Measurements from ENCODE around the gene XPC. TPM values are rescaled to one million over a fixed set of nuclear protein-coding genes. Genes with fewer than 3 reads are reported as not detected.

Gene XPC
- total RNA-seq (2021): 31.7 to 34.9 TPM (median 32.6 TPM) in 3 replicates
- Bru-seq, nascent RNA: percentile 83 among the genes with signal in this experiment
- long read RNA-seq, experiment 1, transcript XPC-201 (16 exons, 3,832 nt): major isoform, 211 of 290 reads
- long read RNA-seq, experiment 1, transcript XPC-205 (15 exons, 2,944 nt): minor isoform, 5 of 290 reads
- long read RNA-seq, experiment 1, partial matches to known transcripts: 27 of 290 reads
- long read RNA-seq, experiment 1, other reads (novel, unspliced or antisense): 47 of 290 reads
- long read RNA-seq, experiment 2, transcript XPC-201 (16 exons, 3,832 nt): major isoform, 10 of 44 reads
- long read RNA-seq, experiment 2, partial matches to known transcripts: 20 of 44 reads
- long read RNA-seq, experiment 2, other reads (novel, unspliced or antisense): 13 of 44 reads
- long read RNA-seq, experiment 3, partial matches to known transcripts: 3 of 5 reads
- long read RNA-seq, experiment 3, other reads (novel, unspliced or antisense): 0 of 5 reads

- ChIA-PET POLR2A (interaction anchor here (0.6 to 1.0 kb wide), 3 partner anchors 30 to 1032 kb away, joined by 3 to 5 read pairs (median 4); partner anchors contain the start of genes CHCHD4 and TMEM43), CTCF (interaction anchor here (0.7 to 2.4 kb wide), 12 partner anchors 25 to 423 kb away, joined by 3 to 29 read pairs (median 4); no protein-coding TSS in a partner anchor)
- Mint-ChIP-seq H3K27ac (peak within 1 kb of the TSS; percentile 99), H3K27me3 (ENCODE audit: low read depth) (no peaks in the 10 kb centered on the region), H3K36me3 (peaks cover 26% of the 10 kb centered on the region), H3K4me3 (peak within 1 kb of the TSS; percentile 93), H3K4me1 (peaks cover 29% of the 10 kb centered on the region), H3K9me3 (no peaks in the 10 kb centered on the region)
- DNase-seq (ENCODE audit: low spot score) (peak; percentile 92), ATAC-seq (peak; percentile 99)
- TF ChIP-seq SP1 (CRISPR knock-in tag; conservative IDR thresholded peaks at IDR 0.05) (peak; percentile 89), ZBTB21 (CRISPR knock-in tag; IDR thresholded peaks at IDR 0.05; ENCODE audit: borderline replicate concordance) (no peak), ZNF416 (CRISPR knock-in tag; IDR thresholded peaks at IDR 0.05) (no peak), TP53 (CRISPR knock-in tag; IDR thresholded peaks at IDR 0.05) (no peak), NFYB (CRISPR knock-in tag; conservative IDR thresholded peaks at IDR 0.05; ENCODE audit: low read depth) (no peak), MLX (CRISPR knock-in tag; IDR thresholded peaks at IDR 0.05) (no peak), TCF7 (CRISPR knock-in tag; IDR thresholded peaks at IDR 0.05; ENCODE audit: low read depth) (0 out of 2 replicates have a peak, but pooled peaks have one; percentile 59), USF2 (CRISPR knock-in tag; IDR thresholded peaks at IDR 0.05) (no peak), NR1H2 (CRISPR knock-in tag; IDR thresholded peaks at IDR 0.05) (no peak), FOXP4 (CRISPR knock-in tag; IDR thresholded peaks at IDR 0.05) (peak; percentile 84), FOXK1 (CRISPR knock-in tag; IDR thresholded peaks at IDR 0.05) (peak; percentile 90), NR3C1 (CRISPR knock-in tag; conservative IDR thresholded peaks at IDR 0.05; ENCODE audit: low read depth) (no peak), ZNF317 (CRISPR knock-in tag; IDR thresholded peaks at IDR 0.05; ENCODE audit: borderline replicate concordance, low read depth) (no peak), ZNF396 (CRISPR knock-in tag; IDR thresholded peaks at IDR 0.05; ENCODE audit: borderline replicate concordance) (no peak), ZNF671 (CRISPR knock-in tag; IDR thresholded peaks at IDR 0.05) (no peak), USF1 (CRISPR knock-in tag; IDR thresholded peaks at IDR 0.05) (no peak; the same call in 1 of the 2 replicates), RELA (CRISPR knock-in tag; IDR thresholded peaks at IDR 0.05; ENCODE audit: borderline replicate concordance) (no peak), MXD4 (CRISPR knock-in tag; IDR thresholded peaks at IDR 0.05; ENCODE audit: borderline replicate concordance) (no peak), JAZF1 (CRISPR knock-in tag; IDR thresholded peaks at IDR 0.05) (no peak), PRRX2 (CRISPR knock-in tag; IDR thresholded peaks at IDR 0.05) (no peak), ATF2 (CRISPR knock-in tag; IDR thresholded peaks at IDR 0.05; ENCODE audit: borderline replicate concordance, low read depth) (no peak), E2F5 (CRISPR knock-in tag; IDR thresholded peaks at IDR 0.05) (no peak), FOXJ3 (CRISPR knock-in tag; IDR thresholded peaks at IDR 0.05; ENCODE audit: borderline replicate concordance) (no peak), ZNF121 (CRISPR knock-in tag; IDR thresholded peaks at IDR 0.05) (no peak; the same call in 1 of the 2 replicates), CREM (CRISPR knock-in tag; IDR thresholded peaks at IDR 0.05) (peak; percentile 53; the same call in 1 of the 2 replicates), ERG (CRISPR knock-in tag; IDR thresholded peaks at IDR 0.05) (no peak), FOXP1 (CRISPR knock-in tag; IDR thresholded peaks at IDR 0.05; ENCODE audit: borderline replicate concordance) (peak; percentile 74; the same call in 1 of the 2 replicates), IRF2 (CRISPR knock-in tag; IDR thresholded peaks at IDR 0.05; ENCODE audit: borderline replicate concordance, low read depth) (no peak)
These were observed at the start of gene XPC, which contains the start of gene LSM3 for GRCh38 chr3:14178247-14179113. XPC (minus strand) TSS chr3:14178601; CDS start chr3:14178568, 33 bp downstream. LSM3 (plus strand) TSS chr3:14178817; CDS start chr3:14178861, 44 bp downstream.

All from WTC11 (cell line).